ENCODE results near the gene OPN1MW3.
"Not testable (repeated sequence)": the region's sequence is repeated elsewhere in the genome, so short reads cannot be mapped to it uniquely, and the experiment has no call there.

Gene OPN1MW3

DNA sequence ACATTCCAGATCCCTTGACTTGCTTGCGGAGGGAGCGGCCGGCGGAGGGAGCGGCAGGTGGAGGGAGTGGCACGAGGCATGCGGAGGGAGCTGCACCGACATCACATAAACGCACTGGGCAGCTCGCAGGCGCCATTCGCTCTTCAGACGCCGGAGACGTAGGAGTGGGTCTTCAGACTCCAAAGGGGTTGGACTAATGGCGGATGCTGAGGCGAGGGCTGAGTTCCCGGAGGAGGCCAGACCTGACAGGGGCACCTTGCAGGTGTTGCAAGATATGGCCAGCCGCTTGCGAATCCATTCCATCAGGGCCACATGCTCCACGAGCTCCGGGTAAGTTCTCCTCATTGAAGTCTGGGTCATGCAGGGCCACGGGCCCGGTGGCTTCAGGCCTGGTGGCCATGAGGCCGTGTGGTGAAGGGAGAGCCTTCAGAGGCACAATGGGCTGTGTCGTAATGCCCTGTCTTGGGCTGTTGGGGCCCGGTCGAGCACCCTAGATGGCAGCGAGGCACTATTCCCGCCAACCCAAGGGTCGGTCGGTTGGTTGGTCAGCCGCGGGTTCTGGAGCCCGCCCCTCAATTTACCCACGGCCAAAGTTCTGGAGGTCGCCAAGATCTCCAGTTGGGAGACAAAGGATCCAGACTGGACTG, 38.4 kb downstream of the OPN1MW3 start, which contains the start of gene TKTL1:
Gene TKTL1, plus strand, starts transcription at position 132 of the 647 bp plus-strand sequence. Its CDS starts 65 bp downstream, at position 197.
- DNase-seq: no peak

DNA sequence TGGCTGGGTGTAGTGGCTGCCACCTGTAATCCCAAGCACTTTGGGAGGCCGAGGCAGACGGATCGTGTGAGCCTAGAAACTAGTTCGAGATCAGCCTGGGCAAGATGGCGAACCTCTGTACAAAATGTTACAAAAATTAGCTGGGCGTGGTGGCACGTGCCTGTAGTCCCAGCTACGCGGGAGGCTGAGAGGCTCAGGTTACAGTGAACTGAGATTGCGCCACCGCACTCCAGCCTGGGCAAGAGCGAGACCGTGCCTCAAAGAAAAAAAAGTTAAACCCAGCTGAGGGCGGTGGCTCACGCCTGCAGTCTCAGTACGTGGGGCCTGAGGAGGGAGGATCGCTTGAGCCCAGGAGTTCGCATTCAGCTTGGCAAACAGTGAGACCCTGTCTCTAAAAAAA, 39.3 kb downstream of the OPN1MW3 start:
- DNase-seq: no peak

DNA sequence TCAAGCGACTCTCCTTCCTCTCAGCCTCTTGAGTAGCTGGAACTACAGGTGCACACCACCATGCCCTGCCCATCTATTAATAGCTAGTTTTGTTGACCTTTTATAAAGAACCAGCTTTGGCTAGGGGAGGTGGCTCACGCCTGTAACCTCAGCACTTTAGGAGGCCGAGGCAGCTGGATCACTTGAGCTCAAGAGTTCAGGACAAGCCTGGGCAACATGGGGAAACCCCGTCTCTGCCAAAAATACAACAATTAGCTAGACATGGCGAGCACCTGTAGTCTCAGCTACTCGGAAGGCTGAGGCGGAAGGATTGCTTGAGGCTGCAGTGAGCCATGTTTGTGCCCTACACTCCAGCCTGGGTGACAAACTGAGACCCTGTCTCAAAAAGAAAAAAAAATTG, 40.9 kb downstream of the OPN1MW3 start:
- no peak for DNase-seq

DNA sequence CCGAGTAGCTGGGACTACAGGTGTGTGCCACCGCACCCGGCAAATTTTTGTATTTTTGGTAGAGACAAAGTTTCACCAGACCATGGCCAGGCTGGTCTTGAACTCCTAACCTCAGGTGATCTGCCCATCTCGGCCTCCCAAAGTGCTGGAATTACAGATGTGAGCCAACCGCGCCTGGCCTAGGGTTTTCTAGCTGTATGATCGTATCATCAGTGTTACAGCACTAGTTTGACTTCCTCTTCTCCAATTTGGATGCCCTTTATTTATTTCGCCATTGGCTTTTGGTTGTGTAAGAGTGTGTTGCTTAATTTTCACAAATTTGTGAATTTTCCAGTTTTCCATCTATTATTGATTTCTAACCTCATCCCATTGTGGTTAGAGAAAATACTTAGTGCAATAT, 43.4 kb downstream of the OPN1MW3 start:
- DNase-seq: no peak

DNA sequence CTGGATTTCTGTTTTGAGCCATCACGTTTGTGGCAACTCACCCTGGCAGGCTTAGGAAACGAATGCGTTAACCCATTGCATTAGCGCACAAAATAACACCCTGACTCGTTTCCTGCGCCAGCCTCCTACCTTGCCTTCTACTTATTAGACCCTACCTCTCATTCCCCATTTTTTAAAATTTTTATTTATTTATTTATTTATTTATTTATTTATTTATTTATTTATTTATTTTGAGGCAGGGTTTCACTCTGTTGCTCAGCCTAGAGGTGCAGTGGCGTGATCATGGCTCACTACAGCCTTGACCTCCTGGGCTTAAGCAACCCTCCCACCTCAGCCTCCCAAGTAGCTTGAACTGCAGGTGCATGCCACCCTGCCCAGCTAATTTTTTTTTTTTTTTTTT, 45.6 kb downstream of the OPN1MW3 start:
- DNase-seq: not testable (repeated sequence)

DNA sequence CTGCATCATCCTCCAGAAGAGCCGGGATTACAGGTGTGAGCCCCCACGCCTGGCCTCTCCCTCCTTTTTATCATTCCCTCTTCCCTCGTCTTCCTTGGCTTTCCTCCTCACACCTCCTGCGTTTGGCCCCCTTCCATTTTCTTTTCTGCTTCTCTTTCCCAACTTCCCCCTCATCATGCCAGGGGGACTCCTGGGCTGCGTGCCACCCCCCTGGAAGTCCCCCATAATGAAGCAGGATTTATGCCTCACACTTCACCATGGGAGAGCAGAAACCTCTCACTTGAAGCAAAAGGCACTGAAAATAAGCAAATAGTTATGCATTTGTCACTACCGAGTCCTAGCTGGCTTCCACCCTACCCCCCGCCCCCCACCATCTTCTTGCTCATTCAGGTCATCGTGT, 46.1 kb downstream of the OPN1MW3 start:
- DNase-seq: no peak

DNA sequence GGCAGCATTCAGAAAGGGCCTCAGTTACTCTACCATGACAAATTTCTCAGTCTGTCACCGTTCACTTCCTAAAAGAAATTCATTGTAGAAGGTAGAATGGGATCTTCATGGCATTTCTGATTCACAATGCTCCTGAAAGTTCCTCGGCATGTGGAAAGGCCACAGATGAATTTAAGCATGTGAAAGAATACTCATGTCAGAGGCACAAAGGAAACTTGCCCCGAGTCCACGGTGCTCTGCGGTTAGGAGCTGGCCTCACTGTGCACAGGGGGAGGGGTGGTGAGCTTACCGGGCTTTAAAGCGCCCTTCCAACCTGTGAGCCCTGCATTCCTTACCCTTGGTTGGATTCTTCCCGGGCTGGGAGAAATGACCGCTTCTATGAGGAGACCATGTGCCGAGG, 47.5 kb downstream of the OPN1MW3 start:
- DNase-seq: no peak

DNA sequence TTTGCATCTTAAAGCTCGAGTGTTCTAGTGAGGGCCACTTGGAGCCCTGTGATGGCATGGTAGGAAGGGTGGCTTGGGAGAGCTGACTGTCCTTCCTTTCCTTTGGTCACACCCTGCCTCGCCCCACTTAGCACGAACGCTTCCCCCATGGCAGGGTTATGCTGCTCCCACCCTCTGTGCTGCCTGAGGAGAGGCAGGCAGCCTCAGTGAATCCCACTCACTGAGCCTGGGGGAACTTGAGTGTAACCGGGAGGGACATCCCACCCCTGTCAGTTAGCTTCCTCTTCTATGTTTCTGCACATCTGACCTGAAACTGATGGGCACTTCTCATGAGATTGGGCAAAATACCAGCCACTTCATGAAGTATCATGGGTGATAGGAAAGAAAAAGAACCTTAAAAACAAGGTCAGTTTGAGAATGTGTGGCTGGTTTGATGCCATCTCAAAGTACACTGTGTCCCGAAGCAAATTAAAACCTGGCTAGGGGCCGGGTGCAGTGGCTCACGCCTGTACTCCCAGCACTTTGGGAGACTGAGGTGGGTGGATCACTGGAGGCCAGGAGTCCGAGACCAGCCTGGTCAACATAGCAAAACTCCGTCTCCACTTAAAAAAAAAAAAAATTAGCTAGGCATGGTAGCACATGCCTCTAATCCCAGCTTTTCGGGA, 48.3 kb downstream of the OPN1MW3 start:
- no peak for DNase-seq

DNA sequence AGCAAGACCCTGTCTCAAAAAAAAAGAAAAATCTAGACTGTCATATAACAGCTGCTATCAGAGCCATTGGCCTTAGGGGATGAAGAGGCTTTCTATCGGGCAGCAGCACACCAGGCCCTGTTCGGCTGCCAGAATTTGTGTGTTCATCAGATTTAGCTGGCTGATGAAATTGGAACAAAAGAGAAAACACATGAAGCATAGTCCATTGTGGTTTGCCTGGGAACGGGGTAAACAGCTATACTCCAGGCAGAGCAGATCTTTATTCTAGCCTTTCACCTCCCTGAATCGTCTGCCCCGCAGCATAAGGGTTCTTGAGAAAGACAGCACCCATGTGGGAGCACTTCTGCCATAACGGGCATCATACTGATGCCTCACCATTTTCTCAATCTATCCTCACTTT, 49.8 kb downstream of the OPN1MW3 start:
- DNase-seq: peak in 5 of 56 donors; percentile 0 to 12 (median 8)

DNA sequence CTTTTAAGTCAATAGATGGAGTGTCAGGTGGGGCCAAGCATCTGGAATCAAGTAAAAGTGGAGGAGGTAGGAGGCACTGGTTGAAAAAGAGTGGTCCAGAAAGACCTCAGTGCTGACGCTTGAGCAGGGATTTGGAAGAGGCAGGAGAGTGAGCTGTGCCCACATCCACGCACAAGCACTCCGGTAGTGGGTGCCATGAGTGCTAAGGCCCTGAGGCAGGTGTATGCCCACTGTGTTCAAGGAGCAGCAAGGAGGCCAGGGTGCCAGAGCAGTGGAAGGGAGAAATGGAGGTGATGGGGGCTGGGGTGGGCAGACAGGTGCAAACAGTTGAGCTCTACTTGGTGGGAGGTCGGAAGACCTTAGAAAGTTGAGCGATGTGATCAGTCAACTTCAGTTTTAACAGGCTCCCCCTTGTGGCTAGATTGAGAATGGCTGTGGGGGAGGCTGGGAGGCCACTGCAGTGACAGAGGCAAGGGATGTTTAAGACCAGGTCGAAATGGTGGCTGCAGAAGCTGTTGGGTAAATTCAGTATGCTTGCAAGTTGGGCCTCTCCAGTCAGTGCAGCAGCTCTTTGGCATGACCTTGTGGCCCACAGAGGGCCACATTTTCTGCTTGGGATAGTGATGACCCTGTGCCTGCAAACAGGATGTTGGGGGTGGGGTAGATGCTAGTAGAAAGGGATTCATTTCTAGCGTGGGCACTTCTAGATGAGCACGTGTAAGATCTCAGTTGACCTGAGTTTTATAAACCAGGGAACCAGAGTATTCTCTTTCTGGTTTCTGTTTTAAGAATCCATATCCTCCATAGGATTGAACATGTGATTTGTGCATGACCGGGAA, 50.9 kb downstream of the OPN1MW3 start:
- peak in 25 of 56 donors; percentile 1 to 65 (median 12) for DNase-seq

DNA sequence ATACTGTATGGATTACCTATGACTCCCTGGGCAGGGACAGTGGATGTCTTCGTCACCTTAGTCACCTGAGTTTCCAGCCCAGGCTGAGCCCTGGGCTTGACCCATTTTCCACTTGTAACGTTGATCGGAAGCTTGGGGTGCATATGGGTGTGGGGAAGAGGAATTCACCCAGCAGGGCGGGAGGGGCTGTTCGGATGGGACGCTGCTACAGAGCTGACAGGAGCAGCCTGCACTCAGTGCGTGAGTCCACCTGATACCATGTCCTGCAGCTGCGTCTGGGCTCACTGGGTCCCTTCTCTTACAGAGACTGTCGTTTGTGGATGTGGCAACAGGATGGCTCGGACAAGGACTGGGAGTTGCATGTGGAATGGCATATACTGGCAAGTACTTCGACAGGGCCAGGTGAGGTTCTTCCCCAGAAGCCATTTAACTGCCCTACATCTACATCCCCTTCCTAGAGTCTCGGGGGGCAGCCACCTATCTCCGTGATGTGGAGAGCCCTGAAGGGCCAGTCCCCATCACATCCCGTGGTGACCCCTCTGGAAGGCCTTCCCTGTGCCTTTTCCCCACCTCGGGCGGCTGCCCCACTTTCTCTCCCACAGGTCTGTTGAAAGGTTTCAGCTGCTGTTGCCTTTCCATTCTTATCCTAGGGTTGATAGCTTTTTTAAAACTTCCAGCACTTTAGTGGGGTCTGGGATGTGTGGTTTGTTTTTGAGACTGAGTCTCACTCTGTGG, 51.8 kb downstream of the OPN1MW3 start:
- no peak for DNase-seq

DNA sequence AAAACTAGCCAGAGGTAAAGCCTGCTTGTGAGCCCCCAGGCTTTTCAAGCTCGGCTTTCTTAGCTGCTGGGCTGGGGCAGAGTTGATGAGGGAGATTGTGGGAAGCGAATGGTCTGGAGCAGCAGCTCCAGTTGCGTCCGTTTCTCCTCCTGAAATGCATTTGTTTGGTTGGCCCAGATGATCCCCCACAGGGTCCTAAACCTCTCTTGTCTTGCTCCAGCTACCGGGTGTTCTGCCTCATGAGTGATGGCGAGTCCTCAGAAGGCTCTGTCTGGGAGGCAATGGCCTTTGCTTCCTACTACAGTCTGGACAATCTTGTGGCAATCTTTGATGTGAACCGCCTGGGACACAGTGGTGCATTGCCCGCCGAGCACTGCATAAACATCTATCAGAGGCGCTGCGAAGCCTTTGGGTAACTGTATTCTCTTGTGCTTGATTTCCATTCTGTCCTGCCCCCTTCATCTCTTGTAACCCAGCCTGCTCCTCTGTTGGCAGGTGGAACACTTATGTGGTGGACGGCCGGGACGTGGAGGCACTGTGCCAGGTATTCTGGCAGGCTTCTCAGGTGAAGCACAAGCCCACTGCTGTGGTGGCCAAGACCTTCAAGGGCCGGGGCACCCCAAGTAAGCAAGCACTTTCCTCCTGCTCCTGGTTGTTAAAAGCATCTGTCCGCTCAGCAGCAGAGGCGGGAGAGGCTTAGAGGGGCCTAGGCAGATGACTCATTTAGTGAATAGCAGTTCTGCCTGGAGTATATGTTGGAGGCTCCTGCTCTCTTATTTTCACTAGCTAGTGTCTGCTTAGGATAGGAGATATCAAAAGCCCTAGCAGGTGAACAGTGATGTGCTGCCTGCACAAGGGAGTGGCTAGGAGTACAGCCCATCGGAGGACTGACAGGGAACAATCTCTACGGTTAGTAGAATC, 53.5 kb downstream of the OPN1MW3 start:
- no peak for DNase-seq

DNA sequence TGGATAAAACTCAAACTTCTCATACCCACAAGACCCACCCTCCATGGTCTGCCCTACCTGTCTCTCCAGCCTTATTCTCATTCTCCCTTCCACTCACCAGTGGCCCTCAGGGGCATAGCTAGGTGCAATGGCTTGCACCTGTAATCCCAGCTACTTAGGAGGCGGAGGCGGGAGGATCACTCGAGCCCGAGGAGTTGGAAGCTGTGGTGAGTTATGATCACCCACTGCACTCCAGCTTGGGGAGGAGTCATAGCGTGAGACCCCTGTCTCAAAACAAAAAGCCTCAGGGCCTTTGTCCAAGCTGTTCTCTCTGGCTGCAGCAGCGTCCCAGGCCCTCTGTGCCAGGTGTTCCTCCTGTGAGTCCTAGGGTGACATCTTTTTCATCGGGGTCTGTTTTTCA, 54.7 kb downstream of the OPN1MW3 start:
- no peak for DNase-seq

DNA sequence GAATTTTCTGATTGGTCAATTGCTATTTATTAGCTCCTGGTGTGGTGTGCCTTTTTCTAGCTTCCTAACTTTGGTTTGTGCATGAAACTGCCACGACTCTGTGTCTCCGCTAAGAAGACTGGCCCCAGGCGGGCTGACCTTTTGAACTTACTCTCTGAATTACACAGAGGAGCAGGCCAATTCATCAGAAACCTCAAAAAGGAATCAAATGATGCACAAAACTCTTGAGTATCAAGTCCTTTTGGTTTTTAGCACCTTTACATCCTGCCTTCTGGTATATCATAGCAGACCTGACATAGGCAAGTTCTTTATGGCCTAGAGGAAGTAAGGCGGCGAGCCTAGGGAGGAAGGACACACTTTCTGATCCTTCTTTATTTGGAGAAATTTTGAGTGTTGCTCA, 55.8 kb downstream of the OPN1MW3 start:
- no peak for DNase-seq

DNA sequence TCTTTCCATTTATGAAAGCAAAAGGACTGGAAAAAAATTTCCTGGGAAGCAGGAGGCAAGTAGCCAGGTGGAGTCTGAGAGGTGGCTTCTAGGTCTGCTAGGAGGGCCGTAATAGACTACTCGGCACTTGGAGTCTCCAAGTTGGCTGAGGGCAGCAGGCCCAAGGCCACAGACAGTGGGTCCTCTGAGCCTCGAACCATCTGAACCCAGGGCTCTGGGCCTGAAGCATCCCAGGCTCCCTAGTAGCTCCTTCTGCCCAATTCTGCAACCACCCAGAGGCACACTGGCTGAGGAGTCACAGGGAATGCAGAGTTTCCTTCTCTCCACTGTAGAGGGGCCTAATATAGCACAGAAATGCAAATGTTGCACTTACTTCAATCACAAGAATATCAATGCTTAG, 58.0 kb downstream of the OPN1MW3 start:
- DNase-seq: no peak

DNA sequence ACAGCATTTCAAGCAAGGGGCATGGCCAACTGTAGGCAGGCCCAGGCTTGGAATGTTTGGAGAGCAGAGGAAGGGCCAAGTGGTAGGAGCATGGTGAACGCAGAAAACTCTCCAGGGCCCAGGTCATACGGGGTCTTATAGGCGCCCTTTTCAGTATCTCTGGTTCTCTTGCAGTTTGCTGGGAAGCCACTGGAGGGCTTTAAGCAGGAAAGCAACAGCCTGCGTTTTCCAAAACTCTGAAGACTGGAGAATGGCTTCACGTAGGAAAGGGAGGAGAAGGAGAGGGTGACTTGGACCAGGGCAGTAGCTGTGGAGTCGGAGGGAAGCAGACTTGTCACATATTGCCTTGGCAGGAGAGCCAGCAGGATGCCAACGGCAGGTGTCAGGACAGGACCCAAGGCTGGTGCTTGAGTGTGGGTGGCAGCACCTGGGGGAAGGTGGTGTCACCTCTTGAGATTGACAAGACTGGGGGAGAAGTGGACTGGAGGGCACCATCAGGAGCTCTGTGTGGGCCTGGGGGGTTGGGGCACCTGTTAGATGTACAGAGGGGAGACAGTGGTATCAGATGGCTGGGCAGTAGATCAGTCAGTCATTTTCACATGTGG, 60.1 kb downstream of the OPN1MW3 start:
- no peak for DNase-seq

DNA sequence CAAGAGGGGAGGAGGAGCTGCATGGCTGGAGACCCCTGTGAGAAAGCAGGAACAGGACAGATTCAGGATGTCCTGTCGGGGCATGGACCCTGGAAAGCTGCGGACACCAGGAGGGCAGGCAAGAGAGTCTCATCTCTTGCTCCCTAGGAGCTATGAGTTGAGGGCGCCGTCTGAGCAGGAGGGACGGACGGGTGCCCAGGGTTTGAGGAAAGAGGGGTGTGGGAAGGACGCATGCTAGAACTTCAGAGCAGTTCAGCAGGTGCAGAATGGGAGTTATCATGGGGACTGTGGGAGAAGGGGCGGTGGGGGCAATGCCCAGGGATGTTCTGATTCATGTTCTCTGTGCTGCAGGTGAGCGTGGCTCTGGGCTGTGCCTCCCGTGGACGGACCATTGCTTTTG, 63.0 kb downstream of the OPN1MW3 start:
- no peak for DNase-seq
